ENCODE measurements around the gene LGALS9C. TPM values are rescaled to one million over a fixed set of nuclear protein-coding genes. Genes with fewer than 3 reads are reported as not detected.
"Not testable (repeated sequence)": the region's sequence is repeated elsewhere in the genome, so short reads cannot be mapped to it uniquely, and the experiment has no call there.

Gene LGALS9C
- total RNA-seq, 1 experiment from 2014 or later, result not detected

- H3K4me1 Mint-ChIP-seq (ENCODE audit: low read depth, unreplicated experiment); POLR2A ChIA-PET: not testable (repeated sequence)
Observed at GRCh38 chr17:18494250-18494768, 17.7 kb downstream of the LGALS9C start.

GRCh38 chr17:18497044-18497443 lies 20.5 kb downstream of the LGALS9C start:
- BruUV-seq (replicated peaks); H3K27me3 ChIP-seq (replicated peaks; ENCODE audit: control insufficient read depth, insufficient read depth, low read length); H3K36me3 ChIP-seq (ENCODE audit: control insufficient read depth, insufficient read depth, low read length); H3K36me3 Mint-ChIP-seq (ENCODE audit: insufficient read depth, unreplicated experiment); intact Hi-C loops (cut with micrococcal nuclease; ENCODE audit: unreplicated experiment); CTCF ChIA-PET; H3K9me3 ChIP-seq; H3K4me3 ChIP-seq (ENCODE audit: low read depth, low read length); H3K4me1 Mint-ChIP-seq (ENCODE audit: low read depth, unreplicated experiment); H3K27me3 Mint-ChIP-seq (ENCODE audit: insufficient read depth, unreplicated experiment); H3K27ac Mint-ChIP-seq (ENCODE audit: unreplicated experiment); H3K4me3 Mint-ChIP-seq (ENCODE audit: unreplicated experiment); H3K9me3 Mint-ChIP-seq (ENCODE audit: unreplicated experiment); DNase-seq; H3K4me1 ChIP-seq; POLR2A ChIA-PET: not testable (repeated sequence)

More at GRCh38 chr17:18494250-18494768, 17.7 kb downstream of the LGALS9C start:
- H3K27me3 Mint-ChIP-seq (ENCODE audit: insufficient read depth, unreplicated experiment); H3K36me3 Mint-ChIP-seq (ENCODE audit: insufficient read depth, unreplicated experiment); H3K4me1 ChIP-seq; H3K27me3 ChIP-seq (replicated peaks; ENCODE audit: control insufficient read depth, insufficient read depth, low read length); BruUV-seq (replicated peaks); DNase-seq; H3K36me3 ChIP-seq (ENCODE audit: control insufficient read depth, insufficient read depth, low read length); H3K9me3 ChIP-seq; H3K9me3 Mint-ChIP-seq (ENCODE audit: unreplicated experiment); intact Hi-C loops (cut with micrococcal nuclease; ENCODE audit: unreplicated experiment); H3K4me3 ChIP-seq (ENCODE audit: low read depth, low read length); CTCF ChIA-PET; H3K4me3 Mint-ChIP-seq (ENCODE audit: unreplicated experiment); H3K27ac Mint-ChIP-seq (ENCODE audit: unreplicated experiment): not testable (repeated sequence)

- POLR2A ChIA-PET; H3K4me1 Mint-ChIP-seq (ENCODE audit: low read depth, unreplicated experiment); CTCF ChIA-PET; H3K36me3 Mint-ChIP-seq (ENCODE audit: insufficient read depth, unreplicated experiment); BruUV-seq (replicated peaks); H3K27me3 ChIP-seq (replicated peaks; ENCODE audit: control insufficient read depth, insufficient read depth, low read length); DNase-seq; H3K27ac Mint-ChIP-seq (ENCODE audit: unreplicated experiment); H3K4me1 ChIP-seq; H3K27me3 Mint-ChIP-seq (ENCODE audit: insufficient read depth, unreplicated experiment); H3K4me3 Mint-ChIP-seq (ENCODE audit: unreplicated experiment); intact Hi-C loops (cut with micrococcal nuclease; ENCODE audit: unreplicated experiment); H3K4me3 ChIP-seq (ENCODE audit: low read depth, low read length); H3K9me3 Mint-ChIP-seq (ENCODE audit: unreplicated experiment); H3K36me3 ChIP-seq (ENCODE audit: control insufficient read depth, insufficient read depth, low read length); H3K9me3 ChIP-seq: not testable (repeated sequence)
Observed at GRCh38 chr17:18499100-18499499, 22.5 kb downstream of the LGALS9C start.

GRCh38 chr17:18499756-18500155 lies 23.2 kb downstream of the LGALS9C start:
- CTCF ChIA-PET; H3K27ac Mint-ChIP-seq (ENCODE audit: unreplicated experiment); H3K4me3 ChIP-seq (ENCODE audit: low read depth, low read length); DNase-seq; POLR2A ChIA-PET; H3K4me3 Mint-ChIP-seq (ENCODE audit: unreplicated experiment); BruUV-seq (replicated peaks); H3K9me3 Mint-ChIP-seq (ENCODE audit: unreplicated experiment); H3K27me3 ChIP-seq (replicated peaks; ENCODE audit: control insufficient read depth, insufficient read depth, low read length); H3K36me3 Mint-ChIP-seq (ENCODE audit: insufficient read depth, unreplicated experiment); H3K9me3 ChIP-seq; intact Hi-C loops (cut with micrococcal nuclease; ENCODE audit: unreplicated experiment); H3K4me1 ChIP-seq; H3K4me1 Mint-ChIP-seq (ENCODE audit: low read depth, unreplicated experiment); H3K27me3 Mint-ChIP-seq (ENCODE audit: insufficient read depth, unreplicated experiment); H3K36me3 ChIP-seq (ENCODE audit: control insufficient read depth, insufficient read depth, low read length): not testable (repeated sequence)

- not testable (repeated sequence) for H3K4me3 Mint-ChIP-seq (ENCODE audit: unreplicated experiment); H3K27me3 Mint-ChIP-seq (ENCODE audit: insufficient read depth, unreplicated experiment)
Observed at GRCh38 chr17:18500281-18500680, 23.7 kb downstream of the LGALS9C start.

GRCh38 chr17:18500816-18501215 lies 24.2 kb downstream of the LGALS9C start:
- H3K27me3 ChIP-seq (replicated peaks; ENCODE audit: control insufficient read depth, insufficient read depth, low read length); H3K4me3 Mint-ChIP-seq (ENCODE audit: unreplicated experiment); H3K9me3 ChIP-seq; intact Hi-C loops (cut with micrococcal nuclease; ENCODE audit: unreplicated experiment); BruUV-seq (replicated peaks); H3K36me3 ChIP-seq (ENCODE audit: control insufficient read depth, insufficient read depth, low read length); CTCF ChIA-PET; H3K4me1 ChIP-seq; H3K36me3 Mint-ChIP-seq (ENCODE audit: insufficient read depth, unreplicated experiment); DNase-seq; POLR2A ChIA-PET; H3K27me3 Mint-ChIP-seq (ENCODE audit: insufficient read depth, unreplicated experiment); H3K27ac Mint-ChIP-seq (ENCODE audit: unreplicated experiment); H3K4me1 Mint-ChIP-seq (ENCODE audit: low read depth, unreplicated experiment); H3K9me3 Mint-ChIP-seq (ENCODE audit: unreplicated experiment); H3K4me3 ChIP-seq (ENCODE audit: low read depth, low read length): not testable (repeated sequence)

More at GRCh38 chr17:18500281-18500680, 23.7 kb downstream of the LGALS9C start:
- H3K36me3 ChIP-seq (ENCODE audit: control insufficient read depth, insufficient read depth, low read length); H3K4me1 ChIP-seq; H3K27ac Mint-ChIP-seq (ENCODE audit: unreplicated experiment); H3K4me1 Mint-ChIP-seq (ENCODE audit: low read depth, unreplicated experiment); H3K27me3 ChIP-seq (replicated peaks; ENCODE audit: control insufficient read depth, insufficient read depth, low read length); H3K9me3 ChIP-seq; POLR2A ChIA-PET; H3K9me3 Mint-ChIP-seq (ENCODE audit: unreplicated experiment); CTCF ChIA-PET; intact Hi-C loops (cut with micrococcal nuclease; ENCODE audit: unreplicated experiment); BruUV-seq (replicated peaks); DNase-seq; H3K4me3 ChIP-seq (ENCODE audit: low read depth, low read length); H3K36me3 Mint-ChIP-seq (ENCODE audit: insufficient read depth, unreplicated experiment): not testable (repeated sequence)

- H3K27me3 ChIP-seq (replicated peaks; ENCODE audit: control insufficient read depth, insufficient read depth, low read length); H3K9me3 ChIP-seq; H3K4me3 ChIP-seq (ENCODE audit: low read depth, low read length); BruUV-seq (replicated peaks); H3K4me3 Mint-ChIP-seq (ENCODE audit: unreplicated experiment); H3K36me3 Mint-ChIP-seq (ENCODE audit: insufficient read depth, unreplicated experiment); H3K36me3 ChIP-seq (ENCODE audit: control insufficient read depth, insufficient read depth, low read length); H3K4me1 ChIP-seq; DNase-seq; H3K27me3 Mint-ChIP-seq (ENCODE audit: insufficient read depth, unreplicated experiment); H3K4me1 Mint-ChIP-seq (ENCODE audit: low read depth, unreplicated experiment); H3K9me3 Mint-ChIP-seq (ENCODE audit: unreplicated experiment); POLR2A ChIA-PET; H3K27ac Mint-ChIP-seq (ENCODE audit: unreplicated experiment); intact Hi-C loops (cut with micrococcal nuclease; ENCODE audit: unreplicated experiment); CTCF ChIA-PET: not testable (repeated sequence)
Observed at GRCh38 chr17:18503221-18503620, 26.6 kb downstream of the LGALS9C start.
